Hepatocyte (in vitro differentiated cells): Measurements from ENCODE around the gene FXR2.

Experiments
- EZH2 ChIP-seq: fragments of 200-600 bp; sonication (generic); IDR thresholded peaks from 2 replicates; pipeline ENCODE4 v1.6.1; 2016; ENCODE audit warnings: antibody characterized with exemption, mild to moderate bottlenecking, borderline replicate concordance
- EZH2phosphoT487 ChIP-seq: fragments of 200-600 bp; sonication (generic); IDR thresholded peaks from one replicate; pipeline ENCODE4 v1.6.1; 2018; ENCODE audit warnings: antibody characterized with exemption, mild to moderate bottlenecking, low read depth, moderate library complexity; ENCODE audit not compliant: unreplicated experiment, severe bottlenecking
- TF ChIP-seq, protein P1 (sequence below): fragments of 200-600 bp; sonication (generic); IDR thresholded peaks from 2 replicates; pipeline ENCODE4 v1.5.1; 2016; ENCODE audit warnings: antibody characterized with exemption, mild to moderate bottlenecking; ENCODE audit not compliant: poor library complexity

DNA sequence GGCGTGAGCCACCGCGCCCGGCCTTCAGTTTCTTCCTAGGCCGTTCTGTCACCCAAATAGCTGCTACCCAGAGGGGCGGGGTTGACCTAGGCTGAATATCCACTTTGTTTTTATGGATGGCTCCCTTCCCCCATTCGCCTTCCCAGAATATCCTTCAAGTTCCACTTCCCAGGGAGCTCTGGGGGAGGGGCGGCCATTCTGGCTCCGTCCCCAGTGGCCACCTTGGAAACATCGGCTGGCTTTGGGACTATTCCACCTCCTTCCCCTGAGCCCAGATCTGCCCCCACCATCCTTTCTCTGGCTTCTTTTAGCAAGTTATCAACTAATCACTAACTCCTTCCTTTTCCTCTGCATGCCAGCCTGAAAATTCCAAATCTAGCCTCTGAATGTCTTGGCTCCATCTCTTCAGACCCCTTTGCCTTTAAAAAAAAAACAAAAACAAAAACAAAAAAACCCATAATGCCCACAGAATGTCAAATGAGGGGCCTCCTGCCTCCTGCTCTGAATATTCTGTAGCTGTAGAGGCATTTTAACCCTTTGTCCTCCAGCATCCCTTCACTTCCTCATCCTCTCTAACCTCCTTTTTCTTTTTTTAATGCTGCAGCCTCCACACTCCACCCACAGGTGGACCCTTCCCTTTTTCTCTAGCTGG lies 42.4 kb upstream of the FXR2 start:
- TF ChIP-seq, protein P1, sequence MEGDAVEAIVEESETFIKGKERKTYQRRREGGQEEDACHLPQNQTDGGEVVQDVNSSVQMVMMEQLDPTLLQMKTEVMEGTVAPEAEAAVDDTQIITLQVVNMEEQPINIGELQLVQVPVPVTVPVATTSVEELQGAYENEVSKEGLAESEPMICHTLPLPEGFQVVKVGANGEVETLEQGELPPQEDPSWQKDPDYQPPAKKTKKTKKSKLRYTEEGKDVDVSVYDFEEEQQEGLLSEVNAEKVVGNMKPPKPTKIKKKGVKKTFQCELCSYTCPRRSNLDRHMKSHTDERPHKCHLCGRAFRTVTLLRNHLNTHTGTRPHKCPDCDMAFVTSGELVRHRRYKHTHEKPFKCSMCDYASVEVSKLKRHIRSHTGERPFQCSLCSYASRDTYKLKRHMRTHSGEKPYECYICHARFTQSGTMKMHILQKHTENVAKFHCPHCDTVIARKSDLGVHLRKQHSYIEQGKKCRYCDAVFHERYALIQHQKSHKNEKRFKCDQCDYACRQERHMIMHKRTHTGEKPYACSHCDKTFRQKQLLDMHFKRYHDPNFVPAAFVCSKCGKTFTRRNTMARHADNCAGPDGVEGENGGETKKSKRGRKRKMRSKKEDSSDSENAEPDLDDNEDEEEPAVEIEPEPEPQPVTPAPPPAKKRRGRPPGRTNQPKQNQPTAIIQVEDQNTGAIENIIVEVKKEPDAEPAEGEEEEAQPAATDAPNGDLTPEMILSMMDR, result no peak
- TF ChIP-seq EZH2phosphoT487, result no peak
- no peak for TF ChIP-seq EZH2
